DOHH2 (cell line): Measurements from ENCODE around the gene ATP1A3.

Source experiments
- EZH2phosphoT487 ChIP-seq: fragments of 200-600 bp; sonication (generic); IDR thresholded peaks from 2 replicates; pipeline ENCODE4 v1.6.1; 2017; ENCODE audit warnings: borderline replicate concordance, mild to moderate bottlenecking, antibody characterized with exemption, low read length, moderate library complexity, mixed read lengths
- TF ChIP-seq, protein P1 (sequence below): fragments of 200-600 bp; sonication (generic); IDR thresholded peaks from one replicate; pipeline ENCODE4 v1.5.1; 2014; ENCODE audit warnings: antibody characterized with exemption, mild to moderate bottlenecking, low read depth, low read length; ENCODE audit not compliant: poor library complexity, severe bottlenecking

- TF ChIP-seq, protein P1, sequence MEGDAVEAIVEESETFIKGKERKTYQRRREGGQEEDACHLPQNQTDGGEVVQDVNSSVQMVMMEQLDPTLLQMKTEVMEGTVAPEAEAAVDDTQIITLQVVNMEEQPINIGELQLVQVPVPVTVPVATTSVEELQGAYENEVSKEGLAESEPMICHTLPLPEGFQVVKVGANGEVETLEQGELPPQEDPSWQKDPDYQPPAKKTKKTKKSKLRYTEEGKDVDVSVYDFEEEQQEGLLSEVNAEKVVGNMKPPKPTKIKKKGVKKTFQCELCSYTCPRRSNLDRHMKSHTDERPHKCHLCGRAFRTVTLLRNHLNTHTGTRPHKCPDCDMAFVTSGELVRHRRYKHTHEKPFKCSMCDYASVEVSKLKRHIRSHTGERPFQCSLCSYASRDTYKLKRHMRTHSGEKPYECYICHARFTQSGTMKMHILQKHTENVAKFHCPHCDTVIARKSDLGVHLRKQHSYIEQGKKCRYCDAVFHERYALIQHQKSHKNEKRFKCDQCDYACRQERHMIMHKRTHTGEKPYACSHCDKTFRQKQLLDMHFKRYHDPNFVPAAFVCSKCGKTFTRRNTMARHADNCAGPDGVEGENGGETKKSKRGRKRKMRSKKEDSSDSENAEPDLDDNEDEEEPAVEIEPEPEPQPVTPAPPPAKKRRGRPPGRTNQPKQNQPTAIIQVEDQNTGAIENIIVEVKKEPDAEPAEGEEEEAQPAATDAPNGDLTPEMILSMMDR = peak; percentile 23
- no peak for TF ChIP-seq EZH2phosphoT487
Measured at GRCh38 chr19:41920882-41921576, 73.0 kb downstream of the ATP1A3 start.
